ENCODE data around the gene DTWD2.
"Not testable (repeated sequence)": the region's sequence is repeated elsewhere in the genome, so short reads cannot be mapped to it uniquely, and the experiment has no call there.

Gene DTWD2

GRCh38 chr5:118952992-118953651, 35.2 kb downstream of the DTWD2 start:
- Mint-ChIP-seq H3K27me3 (no peaks in the 10 kb centered on the region), H3K36me3 (peaks cover 12 to 21% of the 10 kb centered on the region in 2 donors), H3K27ac (no peak overlapping the region), H3K4me1 (no peaks in the 10 kb centered on the region), H3K4me3 (no peak overlapping the region), H3K9me3 (no peaks in the 10 kb centered on the region)
- DNase-seq, result no peak
- ATAC-seq (replicated peaks), result no peak

- H3K36me3 Mint-ChIP-seq, result peaks cover 12 to 21% of the 10 kb centered on the region in 2 donors
- not testable (repeated sequence) for H3K27ac Mint-ChIP-seq; DNase-seq; ATAC-seq (replicated peaks); H3K27me3 Mint-ChIP-seq; H3K9me3 Mint-ChIP-seq; H3K4me1 Mint-ChIP-seq; H3K4me3 Mint-ChIP-seq
These were observed 36.0 kb downstream of the DTWD2 start for GRCh38 chr5:118952306-118952705.

DNA sequence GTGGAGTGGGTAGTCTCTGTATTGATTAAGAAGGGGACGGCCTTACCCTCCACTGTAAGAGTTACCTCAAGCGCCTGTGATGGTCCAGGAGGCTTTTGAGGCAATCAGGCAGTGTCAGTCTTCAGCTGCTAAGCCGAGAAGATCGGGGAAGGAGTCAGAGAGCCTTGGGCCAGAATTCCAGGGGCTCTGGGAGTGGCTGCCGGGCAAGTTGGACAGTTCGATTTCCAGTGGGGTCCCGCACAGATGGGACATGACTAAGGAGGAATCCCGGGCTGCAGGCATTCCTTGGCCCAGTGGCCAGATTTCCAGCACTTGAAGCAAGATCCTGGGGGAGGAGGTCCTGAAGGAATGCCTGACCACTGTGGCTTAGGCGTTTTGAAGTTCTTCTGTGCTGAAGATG, 38.0 kb downstream of the DTWD2 start:
- not testable (repeated sequence) for DNase-seq; ATAC-seq (replicated peaks); H3K27ac Mint-ChIP-seq; H3K9me3 Mint-ChIP-seq; H3K27me3 Mint-ChIP-seq; H3K4me1 Mint-ChIP-seq; H3K4me3 Mint-ChIP-seq
- H3K36me3 Mint-ChIP-seq, result peaks cover 12 to 21% of the 10 kb centered on the region in 2 donors

- no peak for ATAC-seq (replicated peaks)
- Mint-ChIP-seq H3K36me3 (peaks cover 3 to 12% of the 10 kb centered on the region in 2 donors), H3K4me1 (no peaks in the 10 kb centered on the region), H3K9me3 (no peaks in the 10 kb centered on the region), H3K4me3 (no peak overlapping the region), H3K27ac (no peak overlapping the region), H3K27me3 (no peaks in the 10 kb centered on the region)
- no peak for DNase-seq
These were observed 42.1 kb downstream of the DTWD2 start for GRCh38 chr5:118946138-118946800.

- H3K27ac Mint-ChIP-seq, result no peak overlapping the region
- H3K27me3 Mint-ChIP-seq, result no peaks in the 10 kb centered on the region
- no peaks in the 10 kb centered on the region for H3K9me3 Mint-ChIP-seq
- H3K36me3 Mint-ChIP-seq, result peaks cover 4 to 7% of the 10 kb centered on the region in 2 donors
- H3K4me3 Mint-ChIP-seq, result no peak overlapping the region
- H3K4me1 Mint-ChIP-seq, result peaks cover 4 to 9% of the 10 kb centered on the region in 2 donors
- peak; percentile 92 to 95 for ATAC-seq (replicated peaks)
- DNase-seq, result peak; percentile 9
These were observed 50.8 kb downstream of the DTWD2 start for GRCh38 chr5:118937393-118938061.

DNA sequence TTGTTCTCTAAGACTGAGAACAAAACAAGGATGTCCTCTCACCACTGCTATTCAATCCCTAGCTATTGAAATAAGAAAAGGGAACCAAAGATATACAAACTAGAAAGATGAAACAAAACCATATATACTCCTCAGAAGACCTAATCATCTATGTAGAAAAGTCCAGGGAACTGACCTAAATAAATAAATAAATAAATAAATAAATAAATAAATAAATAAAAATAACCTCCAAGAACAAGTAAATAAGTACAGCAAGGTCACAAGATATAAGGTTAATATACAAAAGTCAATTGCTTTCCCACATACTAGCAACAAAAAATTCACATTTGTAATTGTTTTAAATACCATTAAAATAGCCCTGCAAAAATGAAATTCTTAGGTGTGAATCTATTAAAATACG, 54.6 kb downstream of the DTWD2 start:
- Mint-ChIP-seq H3K27ac (no peak overlapping the region), H3K9me3 (no peaks in the 10 kb centered on the region), H3K4me1 (peaks cover 6 to 9% of the 10 kb centered on the region in 2 donors), H3K4me3 (no peak overlapping the region), H3K36me3 (peaks cover 15 to 22% of the 10 kb centered on the region in 2 donors), H3K27me3 (no peaks in the 10 kb centered on the region)
- DNase-seq (no peak), ATAC-seq (replicated peaks) (no peak)

DNA sequence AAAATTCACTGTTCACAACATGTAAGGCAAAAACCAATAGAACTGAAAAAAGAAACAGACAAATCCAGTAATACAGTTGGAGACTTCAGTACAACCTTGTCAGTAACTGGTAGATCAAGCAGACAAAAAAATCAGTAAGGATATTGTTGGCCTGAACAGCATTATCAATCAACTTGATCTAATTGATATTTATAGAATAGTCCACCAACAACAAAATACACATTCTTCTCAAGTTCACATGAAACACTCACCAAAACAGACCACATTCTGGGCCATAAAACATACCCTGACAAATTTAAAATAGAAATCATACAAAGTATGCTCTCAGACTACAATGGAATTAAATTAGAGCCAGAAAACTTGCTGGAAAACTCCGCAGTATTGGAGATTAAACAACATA, 56.8 kb downstream of the DTWD2 start:
- Mint-ChIP-seq H3K9me3 (no peaks in the 10 kb centered on the region), H3K4me1 (peaks cover 0 to 2% of the 10 kb centered on the region in 2 donors), H3K36me3 (peaks cover 14 to 26% of the 10 kb centered on the region in 2 donors), H3K27ac (no peak overlapping the region), H3K4me3 (no peak overlapping the region), H3K27me3 (no peaks in the 10 kb centered on the region)
- DNase-seq (no peak), ATAC-seq (replicated peaks) (no peak)

GRCh38 chr5:118924006-118924389, 64.3 kb downstream of the DTWD2 start:
- no peak for ATAC-seq (replicated peaks)
- Mint-ChIP-seq H3K4me1 (peaks cover 0 to 2% of the 10 kb centered on the region in 2 donors), H3K27ac (no peak overlapping the region)

DNA sequence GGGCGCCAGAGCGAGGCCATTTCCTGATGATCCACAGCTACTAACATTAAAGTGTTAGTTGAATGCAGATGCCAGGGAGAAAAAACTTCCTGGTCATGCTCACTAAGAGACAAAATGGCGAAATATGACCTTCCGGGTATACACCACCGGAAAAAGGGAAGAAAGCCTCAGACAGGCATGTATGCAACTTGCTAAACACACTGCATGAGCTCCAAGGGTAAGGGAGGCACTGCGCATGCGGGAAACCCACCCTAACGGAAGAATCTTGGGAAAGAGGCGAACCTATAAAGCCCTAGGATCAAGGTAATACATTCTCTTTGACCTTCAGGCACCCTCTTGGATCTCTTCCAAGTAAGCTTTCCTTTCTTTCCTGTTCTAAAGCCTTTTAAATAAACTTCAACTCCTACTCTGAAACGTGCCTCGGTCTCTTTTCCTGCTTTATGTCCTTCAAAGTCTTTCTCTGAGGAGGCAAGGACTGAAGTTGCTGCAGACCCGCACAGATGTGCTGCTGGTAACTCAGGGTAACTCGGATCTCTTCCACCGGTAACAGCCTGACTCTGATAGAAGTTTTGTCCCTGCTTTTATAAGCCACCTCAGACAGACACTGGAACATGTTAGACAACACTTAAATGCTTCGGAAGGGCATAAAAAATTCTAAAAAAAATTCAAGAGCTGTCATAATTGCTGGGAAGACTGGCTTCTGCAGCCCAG, 64.9 kb downstream of the DTWD2 start:
- no peaks in the 10 kb centered on the region for H3K27me3 Mint-ChIP-seq
- peaks cover 5 to 9% of the 10 kb centered on the region in 2 donors for H3K36me3 Mint-ChIP-seq

More at GRCh38 chr5:118924006-118924389, 64.3 kb downstream of the DTWD2 start:
- Mint-ChIP-seq H3K36me3 (peaks cover 7 to 9% of the 10 kb centered on the region in 2 donors), H3K9me3 (no peaks in the 10 kb centered on the region), H3K27me3 (no peaks in the 10 kb centered on the region), H3K4me3 (no peak overlapping the region)
- no peak for DNase-seq

GRCh38 chr5:118921866-118922265, 66.5 kb downstream of the DTWD2 start:
- no peak for DNase-seq
- no peaks in the 10 kb centered on the region for H3K4me1 Mint-ChIP-seq
- no peak overlapping the region for H3K27ac Mint-ChIP-seq
- no peaks in the 10 kb centered on the region for H3K27me3 Mint-ChIP-seq
- no peaks in the 10 kb centered on the region for H3K9me3 Mint-ChIP-seq
- no peak overlapping the region for H3K4me3 Mint-ChIP-seq
- ATAC-seq (replicated peaks), result no peak
- peaks cover 4 to 10% of the 10 kb centered on the region in 2 donors for H3K36me3 Mint-ChIP-seq

More for the DNA sequence above, 64.9 kb downstream of the DTWD2 start:
- H3K4me3 Mint-ChIP-seq, result no peak overlapping the region
- no peak for DNase-seq
- ATAC-seq (replicated peaks), result no peak
- H3K9me3 Mint-ChIP-seq, result no peaks in the 10 kb centered on the region
- no peak overlapping the region for H3K27ac Mint-ChIP-seq
- H3K4me1 Mint-ChIP-seq, result no peaks in the 10 kb centered on the region

- Mint-ChIP-seq H3K9me3 (peaks cover 0 to 2% of the 10 kb centered on the region in 2 donors), H3K4me3 (no peak overlapping the region), H3K4me1 (no peaks in the 10 kb centered on the region), H3K36me3 (peaks cover 7 to 11% of the 10 kb centered on the region in 2 donors), H3K27me3 (no peaks in the 10 kb centered on the region), H3K27ac (no peak overlapping the region)
- no peak for DNase-seq
- ATAC-seq (replicated peaks), result no peak
These were observed 69.3 kb downstream of the DTWD2 start for GRCh38 chr5:118919016-118919415.

- Mint-ChIP-seq H3K4me3 (no peak overlapping the region), H3K9me3 (peaks cover 0 to 2% of the 10 kb centered on the region in 2 donors), H3K27ac (no peak overlapping the region), H3K27me3 (no peaks in the 10 kb centered on the region), H3K4me1 (no peaks in the 10 kb centered on the region), H3K36me3 (peaks cover 7 to 8% of the 10 kb centered on the region in 2 donors)
- ATAC-seq (replicated peaks) (no peak), DNase-seq (no peak)
These were observed 70.1 kb downstream of the DTWD2 start for GRCh38 chr5:118918232-118918631.

DNA sequence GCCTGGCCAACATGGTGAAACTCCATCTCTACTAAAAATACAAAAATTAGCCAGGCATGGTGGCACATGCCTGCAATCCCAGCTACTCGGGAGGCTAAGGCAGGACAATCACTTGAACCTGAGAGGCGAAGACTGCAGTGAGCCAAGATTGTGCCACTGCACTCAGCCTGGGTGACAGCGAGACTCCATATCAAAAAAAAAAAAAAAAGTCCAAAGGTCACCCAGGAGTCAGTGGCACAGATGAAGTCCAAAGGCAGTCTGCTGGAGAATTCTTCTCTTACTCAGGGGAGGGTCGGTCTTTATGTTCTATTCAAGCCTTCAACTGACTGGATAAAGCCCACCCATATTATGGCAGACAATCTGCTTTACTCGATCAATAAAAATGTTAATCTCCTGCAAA, 80.8 kb downstream of the DTWD2 start:
- not testable (repeated sequence) for H3K36me3 Mint-ChIP-seq; H3K27me3 Mint-ChIP-seq; DNase-seq; ATAC-seq (replicated peaks); H3K27ac Mint-ChIP-seq; H3K9me3 Mint-ChIP-seq
- Mint-ChIP-seq H3K4me1 (peaks cover 4 to 10% of the 10 kb centered on the region in 2 donors), H3K4me3 (peak overlapping the region in 1 of 2 donors; percentile 20)

- ATAC-seq (replicated peaks) (peak; percentile 53 to 63), DNase-seq (no peak)
- Mint-ChIP-seq H3K36me3 (peaks cover 3 to 5% of the 10 kb centered on the region in 2 donors), H3K4me3 (peak overlapping the region in 1 of 2 donors; percentile 20), H3K27me3 (no peaks in the 10 kb centered on the region), H3K4me1 (peaks cover 4 to 10% of the 10 kb centered on the region in 2 donors), H3K9me3 (no peaks in the 10 kb centered on the region), H3K27ac (no peak overlapping the region)
These were observed 81.4 kb downstream of the DTWD2 start for GRCh38 chr5:118906947-118907346.

Measured in stimulated activated naive B cell treated with anti-CD40 and anti-IgM and Interleukin-4, amounts not matched to agents 10 μg/mL and 1 μg/mL and 100 μg/mL, for 72 hours (primary cell).